Keratinocyte (primary cell): ENCODE results near the gene SCN8A. TPM values are rescaled to one million over a fixed set of nuclear protein-coding genes. Genes with fewer than 3 reads are reported as not detected.

Experiments
- DNase-seq: peaks from one replicate; pipeline ENCODE4 v3.0.0-alpha.2; 2011; ENCODE audit warnings: low read depth, missing footprints, low spot score
- FAIRE-seq: peaks from 2 replicates; lab custom pipeline; 2011; peaks lifted over from hg19 to GRCh38; lab: Jason Lieb, UNC
- H2AFZ ChIP-seq: 2 replicates; pipeline ENCODE4 v1.6.0; 2012; ENCODE audit warnings: low read length, control low read depth, inconsistent platforms; ENCODE audit not compliant: control insufficient read depth
- H3K27ac ChIP-seq: 2 replicates; pipeline ENCODE4 v1.5.1; 2011; ENCODE audit warnings: low read length; ENCODE audit not compliant: control insufficient read depth, insufficient read depth
- H3K27me3 ChIP-seq: 3 replicates; pipeline ENCODE4 v1.6.0; 2011; ENCODE audit warnings: low read length; ENCODE audit not compliant: control insufficient read depth, insufficient read depth; ENCODE audit errors: extremely low read depth
- H3K36me3 ChIP-seq, 2 experiments: 2 replicates in 1 of 2; 3 replicates in 1 of 2; pipeline ENCODE4 v1.5.1; 2011; ENCODE audit warnings: low read length in 2 of 2, mild to moderate bottlenecking in 1 of 2; ENCODE audit not compliant: control insufficient read depth in 2 of 2, insufficient read depth in 2 of 2; ENCODE audit errors: extremely low read depth in 1 of 2
- H3K4me1 ChIP-seq: 3 replicates; pipeline ENCODE4 v1.5.1; 2011; ENCODE audit warnings: low read length; ENCODE audit not compliant: control insufficient read depth, insufficient read depth; ENCODE audit errors: extremely low read depth
- H3K4me2 ChIP-seq: 3 replicates; pipeline ENCODE4 v1.6.0; 2011; ENCODE audit warnings: low read depth, low read length; ENCODE audit not compliant: control insufficient read depth, insufficient read depth; ENCODE audit errors: extremely low read depth
- H3K4me3 ChIP-seq, 3 experiments: fragments of 200-600 bp in 1 of 3; sonication (generic) in 1 of 3; 2 replicates in 2 of 3; 3 replicates in 1 of 3; pipeline ENCODE4 v1.5.1; 2011 to 2016; ENCODE audit warnings: low read length in 3 of 3, mild to moderate bottlenecking in 3 of 3, control low read depth in 2 of 3, inconsistent platforms in 1 of 3, low read depth in 1 of 3, mixed read lengths in 1 of 3, mixed run types in 1 of 3, moderate library complexity in 1 of 3; ENCODE audit not compliant: control insufficient read depth in 2 of 3, insufficient read depth in 2 of 3; ENCODE audit errors: extremely low read depth in 1 of 3
- H3K79me2 ChIP-seq: 2 replicates; pipeline ENCODE4 v1.6.0; 2012; ENCODE audit warnings: low read length; ENCODE audit not compliant: control insufficient read depth, insufficient read depth
- H3K9ac ChIP-seq: 3 replicates; pipeline ENCODE4 v1.6.0; 2011; ENCODE audit warnings: low read length; ENCODE audit not compliant: control insufficient read depth, insufficient read depth; ENCODE audit errors: extremely low read depth
- H3K9me1 ChIP-seq: 3 replicates; pipeline ENCODE4 v1.6.0; 2011; ENCODE audit warnings: low read length; ENCODE audit not compliant: control insufficient read depth, insufficient read depth; ENCODE audit errors: extremely low read depth
- H3K9me3 ChIP-seq: 2 replicates; pipeline ENCODE4 v1.5.1; 2012; ENCODE audit warnings: low read depth, low read length; ENCODE audit not compliant: control insufficient read depth
- H4K20me1 ChIP-seq: 3 replicates; pipeline ENCODE4 v1.6.0; 2011; ENCODE audit warnings: low read length; ENCODE audit not compliant: control insufficient read depth, insufficient read depth; ENCODE audit errors: extremely low read depth
- CTCF ChIP-seq, 3 experiments: IDR thresholded peaks in 1 of 3; conservative IDR thresholded peaks in 1 of 3; optimal IDR thresholded peaks in 1 of 3; 2 replicates in 2 of 3; 3 replicates in 1 of 3; pipeline versions ENCODE3 to v1.5.1; 2011; ENCODE audit warnings: low read length in 3 of 3, mild to moderate bottlenecking in 3 of 3, moderate library complexity in 2 of 3, control low read depth in 1 of 3, inconsistent platforms in 1 of 3; ENCODE audit not compliant: insufficient read depth in 2 of 3; ENCODE audit errors: extremely low read depth in 1 of 3
- EZH2 ChIP-seq: IDR thresholded peaks from one replicate; pipeline ENCODE4 v1.6.1; 2012; ENCODE audit warnings: inconsistent platforms, mild to moderate bottlenecking, low read length, moderate library complexity
- dilution Hi-C: fragments of 300-500 bp; cut with MboI; formaldehyde crosslinking; loops from one replicate; pipeline ENCODE4 v1.7.0; 2020; ENCODE audit warnings: low sequenced_read_pairs; ENCODE audit not compliant: extremely low pct_ligation_motif_present
- polyA plus RNA-seq, 5 experiments: library from polyadenylated mRNA; depleted of rRNA in 3 of 5; stranded (reverse) in 3 of 5; stranded (forward) in 1 of 5; unstranded in 1 of 5; fragments of >200 nt; gene quantifications; 1 replicate in 1 of 5; 2 replicates in 3 of 5; 3 replicates in 1 of 5; pipeline versions ENCODE4 v1.2.1 to v1.2.3, GENCODE V29; 2011 to 2012; ENCODE audit warnings: missing spikeins in 2 of 5, low read depth in 1 of 5, low replicate concordance in 1 of 5

Gene SCN8A
- polyA plus RNA-seq, 1 donor (not counting 4 experiments of a cell fraction or from before 2014, with no cell fraction given), result 1.1 TPM

- dilution Hi-C loops, result no loop called here
- FAIRE-seq (peak; percentile 60), DNase-seq (no peak)
These were observed 92.8 kb downstream of the SCN8A start for GRCh38 chr12:51683763-51684357.

GRCh38 chr12:51686727-51687126 is 95.7 kb downstream of the SCN8A start:
- TF ChIP-seq EZH2, result no peak
- no peak for TF ChIP-seq CTCF (optimal IDR thresholded peaks at IDR 0.05 in 1 of 3, IDR thresholded peaks at IDR 0.05 in 1 of 3, conservative IDR thresholded peaks at IDR 0.05 in 1 of 3; ENCODE audit: extremely low read depth in 1 of 3, insufficient read depth in 2 of 3, low read length in 3 of 3)
- Histone ChIP-seq H3K4me1 (peaks cover 7% of the 10 kb centered on the region), H3K27ac (no peak overlapping the region), H3K79me2 (no peaks in the 10 kb centered on the region), H3K4me3 (no peak overlapping the region), H3K4me2 (no peak overlapping the region), H3K9me1 (no peaks in the 10 kb centered on the region), H3K36me3 (no peaks in the 10 kb centered on the region), H3K9ac (no peak overlapping the region), H2AFZ (no peak overlapping the region), H4K20me1 (no peaks in the 10 kb centered on the region), H3K27me3 (no peaks in the 10 kb centered on the region), H3K9me3 (no peaks in the 10 kb centered on the region)
- dilution Hi-C loops, result no loop called here
- no peak for DNase-seq
- FAIRE-seq, result peak; percentile 32

More at GRCh38 chr12:51683763-51684357, 92.8 kb downstream of the SCN8A start:
- Histone ChIP-seq H3K4me2 (peak overlapping the region; percentile 48), H3K4me1 (peaks cover 7% of the 10 kb centered on the region), H3K79me2 (no peaks in the 10 kb centered on the region), H2AFZ (no peak overlapping the region), H3K9me3 (no peaks in the 10 kb centered on the region), H3K36me3 (no peaks in the 10 kb centered on the region), H3K4me3 (no peak overlapping the region), H4K20me1 (no peaks in the 10 kb centered on the region), H3K27me3 (no peaks in the 10 kb centered on the region), H3K9ac (no peak overlapping the region), H3K9me1 (no peaks in the 10 kb centered on the region), H3K27ac (no peak overlapping the region)
- no peak for TF ChIP-seq EZH2
- no peak for TF ChIP-seq CTCF (optimal IDR thresholded peaks at IDR 0.05 in 1 of 3, IDR thresholded peaks at IDR 0.05 in 1 of 3, conservative IDR thresholded peaks at IDR 0.05 in 1 of 3; ENCODE audit: extremely low read depth in 1 of 3, insufficient read depth in 2 of 3, low read length in 3 of 3)
